ENCODE results near the gene NCL.
"Not testable (repeated sequence)": the region's sequence is repeated elsewhere in the genome, so short reads cannot be mapped to it uniquely, and the experiment has no call there.

Gene NCL

DNA sequence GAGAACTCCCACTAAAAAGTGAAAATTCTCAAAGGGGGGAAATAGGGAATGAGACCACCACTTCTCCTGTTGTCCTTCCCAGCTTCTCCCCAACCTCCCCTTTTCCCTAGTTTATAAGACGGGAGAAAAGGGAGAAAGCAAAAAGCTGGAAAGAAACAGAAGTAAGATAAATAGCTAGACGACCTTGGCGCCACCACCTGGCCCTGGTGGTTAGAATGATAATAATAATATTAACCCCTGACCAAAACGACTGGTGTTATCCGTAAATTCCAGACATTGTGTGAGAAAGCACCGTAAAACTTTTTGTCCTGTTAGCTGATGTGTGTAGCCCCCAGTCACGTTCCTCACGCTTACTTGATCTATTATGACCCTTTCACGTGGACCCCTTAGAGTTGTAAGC is 56.0 kb downstream of the NCL start:
- H3K27me3 ChIP-seq (ENCODE audit: control insufficient read depth, insufficient read depth, low read length, poor library complexity, severe bottlenecking) = peaks cover 13% of the 10 kb centered on the region
- H3K4me3 ChIP-seq (ENCODE audit: insufficient read depth, low read depth, low read length); H3K4me1 ChIP-seq (ENCODE audit: control insufficient read depth, insufficient read depth, low read length); H3K9me3 ChIP-seq (ENCODE audit: control insufficient read depth, low read length); H3K36me3 ChIP-seq (ENCODE audit: control insufficient read depth, insufficient read depth, low read length); H3K27ac ChIP-seq (ENCODE audit: insufficient read depth, low read depth, low read length, poor library complexity, severe bottlenecking): not testable (repeated sequence)
- 92 to 95% methylated on average over 8 of the region's 9 CpGs for WGBS, 2 experiments

DNA sequence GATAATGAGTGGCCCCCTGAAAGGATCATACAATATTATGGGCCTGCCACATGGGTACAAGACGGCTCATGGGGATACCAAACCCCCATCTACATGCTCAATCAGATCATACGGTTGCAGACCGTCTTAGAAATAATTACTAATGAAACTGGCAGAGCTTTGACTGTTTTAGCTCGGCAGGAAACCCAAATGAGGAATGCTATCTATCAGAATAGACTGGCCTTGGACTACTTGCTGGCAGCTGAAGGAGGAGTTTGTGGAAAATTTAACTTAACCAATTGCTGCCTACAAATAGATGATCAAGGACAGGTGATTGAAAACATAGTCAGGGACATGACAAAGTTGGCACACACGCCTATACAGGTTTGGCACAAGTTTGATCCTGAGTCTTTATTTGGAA is 56.6 kb downstream of the NCL start:
- H3K4me1 ChIP-seq (ENCODE audit: control insufficient read depth, insufficient read depth, low read length); H3K27ac ChIP-seq (ENCODE audit: insufficient read depth, low read depth, low read length, poor library complexity, severe bottlenecking): not testable (repeated sequence)
- WGBS, 2 experiments = 92 to 97% methylated on average over 5 of the region's 5 CpGs

DNA sequence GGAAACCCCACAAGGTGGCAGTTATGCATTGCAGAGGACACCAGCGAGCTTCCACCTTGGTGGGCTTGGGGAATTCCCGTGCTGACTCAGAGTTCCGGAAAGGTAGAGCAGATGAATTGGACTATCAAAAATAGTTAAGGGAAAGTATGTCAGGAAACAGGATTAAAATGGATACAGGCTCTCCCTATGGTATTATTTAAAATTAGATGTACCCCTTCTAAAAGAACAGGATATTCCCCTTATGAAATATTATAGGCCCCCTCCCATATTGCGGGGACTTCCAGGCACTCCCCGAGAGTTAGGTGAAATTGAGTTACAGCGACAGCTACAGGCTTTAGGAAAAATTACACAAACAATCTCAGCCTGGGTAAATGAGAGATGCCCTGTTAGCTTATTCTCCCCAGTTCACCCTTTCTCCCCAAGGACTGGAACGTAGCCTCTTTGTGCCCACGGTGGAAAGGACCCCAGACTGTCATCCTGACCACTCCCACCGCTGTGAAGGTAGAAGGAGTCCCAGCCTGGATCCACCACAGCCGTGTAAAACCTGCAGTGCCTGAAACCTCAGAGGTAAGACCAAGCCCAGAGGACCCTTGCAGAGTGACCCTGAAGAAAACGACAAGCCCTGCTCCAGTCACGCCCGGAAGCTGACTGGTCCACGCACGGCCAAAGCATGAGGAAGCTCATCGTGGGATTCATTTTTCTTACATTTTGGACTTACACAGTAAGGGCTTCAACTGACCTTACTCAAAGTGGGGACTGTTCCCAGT is 58.5 kb downstream of the NCL start:
- H3K27ac ChIP-seq (ENCODE audit: insufficient read depth, low read depth, low read length, poor library complexity, severe bottlenecking) = not testable (repeated sequence)

More for the DNA sequence above, 56.6 kb downstream of the NCL start:
- H3K9me3 ChIP-seq (ENCODE audit: control insufficient read depth, low read length); H3K4me3 ChIP-seq (ENCODE audit: insufficient read depth, low read depth, low read length); H3K36me3 ChIP-seq (ENCODE audit: control insufficient read depth, insufficient read depth, low read length): not testable (repeated sequence)
- peaks cover 13% of the 10 kb centered on the region for H3K27me3 ChIP-seq (ENCODE audit: control insufficient read depth, insufficient read depth, low read length, poor library complexity, severe bottlenecking)

DNA sequence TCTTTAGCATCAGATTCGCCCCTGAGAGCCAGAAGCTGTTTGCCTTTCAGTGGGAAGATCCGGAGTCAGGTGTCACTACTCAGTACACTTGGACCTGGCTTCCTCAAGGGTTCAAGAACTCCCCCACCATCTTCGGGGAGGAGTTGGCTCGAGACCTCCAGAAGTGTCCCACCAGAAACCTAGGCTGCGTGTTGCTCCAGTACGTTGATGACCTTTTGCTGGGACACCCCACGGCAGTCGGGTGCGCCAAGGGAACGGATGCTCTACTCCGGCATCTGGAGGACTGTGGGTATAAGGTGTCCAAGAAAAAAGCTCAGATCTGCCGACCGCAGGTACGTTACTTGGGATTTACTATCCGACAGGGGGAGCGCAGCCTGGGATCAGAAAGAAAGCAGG is 60.1 kb downstream of the NCL start:
- not testable (repeated sequence) for H3K4me1 ChIP-seq (ENCODE audit: control insufficient read depth, insufficient read depth, low read length); H3K9me3 ChIP-seq (ENCODE audit: control insufficient read depth, low read length); H3K36me3 ChIP-seq (ENCODE audit: control insufficient read depth, insufficient read depth, low read length); H3K4me3 ChIP-seq (ENCODE audit: insufficient read depth, low read depth, low read length); H3K27ac ChIP-seq (ENCODE audit: insufficient read depth, low read depth, low read length, poor library complexity, severe bottlenecking); H3K27me3 ChIP-seq (ENCODE audit: control insufficient read depth, insufficient read depth, low read length, poor library complexity, severe bottlenecking)
- WGBS, 2 experiments = 92 to 94% methylated on average over 16 of the region's 16 CpGs

More for the DNA sequence above, 58.5 kb downstream of the NCL start:
- WGBS, 2 experiments = 53% methylated on average over 13 to 14 of the region's 16 CpGs
- H3K4me3 ChIP-seq (ENCODE audit: insufficient read depth, low read depth, low read length); H3K27me3 ChIP-seq (ENCODE audit: control insufficient read depth, insufficient read depth, low read length, poor library complexity, severe bottlenecking); H3K36me3 ChIP-seq (ENCODE audit: control insufficient read depth, insufficient read depth, low read length); H3K4me1 ChIP-seq (ENCODE audit: control insufficient read depth, insufficient read depth, low read length); H3K9me3 ChIP-seq (ENCODE audit: control insufficient read depth, low read length): not testable (repeated sequence)
